Liver (tissue), 3 donors: ENCODE measurements around the gene ZFP92.

ENCODE experiments used
- ATF3 ChIP-seq: IDR thresholded peaks from 2 replicates; pipeline ENCODE4 v1.6.1; 2016; ENCODE audit warnings: antibody characterized with exemption
- EGR1 ChIP-seq, 2 donors: IDR thresholded peaks; 2 replicates each; pipeline ENCODE4 v1.6.1; 2016 to 2018; ENCODE audit warnings: antibody characterized with exemption in 2 of 2, low read depth in 2 of 2
- GABPA ChIP-seq, 2 donors: IDR thresholded peaks in 1 of 2; conservative IDR thresholded peaks in 1 of 2; 2 replicates each; pipeline ENCODE4 v1.6.1; 2016; ENCODE audit warnings: antibody characterized with exemption in 2 of 2, mild to moderate bottlenecking in 1 of 2, moderate library complexity in 1 of 2
- HNF4G ChIP-seq: IDR thresholded peaks from 2 replicates; pipeline ENCODE4 v1.6.1; 2016; ENCODE audit warnings: antibody characterized with exemption
- MAX ChIP-seq: IDR thresholded peaks from 2 replicates; pipeline ENCODE4 v1.6.1; 2016; ENCODE audit warnings: antibody characterized with exemption
- RAD21 ChIP-seq, 2 donors: IDR thresholded peaks; 2 replicates each; pipeline ENCODE4 v1.6.1; 2016; ENCODE audit warnings: antibody characterized with exemption in 2 of 2, mild to moderate bottlenecking in 2 of 2
- SP1 ChIP-seq: IDR thresholded peaks from 2 replicates; pipeline ENCODE4 v1.6.1; 2018; ENCODE audit warnings: antibody characterized with exemption, mild to moderate bottlenecking
- TAF1 ChIP-seq: conservative IDR thresholded peaks from 2 replicates; pipeline ENCODE4 v1.6.1; 2016; ENCODE audit warnings: antibody characterized with exemption, mild to moderate bottlenecking
- YY1 ChIP-seq: IDR thresholded peaks from 2 replicates; pipeline ENCODE4 v1.6.1; 2016; ENCODE audit warnings: antibody characterized with exemption, mild to moderate bottlenecking
- ZBTB33 ChIP-seq: IDR thresholded peaks from 2 replicates; pipeline ENCODE4 v1.6.1; 2016; ENCODE audit warnings: antibody characterized with exemption
- TF ChIP-seq, protein P1 (sequence below): fragments of 150-350 bp; IDR thresholded peaks from 2 replicates; pipeline ENCODE4 v1.5.1; 2017; ENCODE audit warnings: improper control_type of control experiment, low read depth, low read length; ENCODE audit not compliant: missing input control
- donor health status: healthy.
- donor health status: healthy.

- TF ChIP-seq ZBTB33: no peak
- TF ChIP-seq, protein P1, sequence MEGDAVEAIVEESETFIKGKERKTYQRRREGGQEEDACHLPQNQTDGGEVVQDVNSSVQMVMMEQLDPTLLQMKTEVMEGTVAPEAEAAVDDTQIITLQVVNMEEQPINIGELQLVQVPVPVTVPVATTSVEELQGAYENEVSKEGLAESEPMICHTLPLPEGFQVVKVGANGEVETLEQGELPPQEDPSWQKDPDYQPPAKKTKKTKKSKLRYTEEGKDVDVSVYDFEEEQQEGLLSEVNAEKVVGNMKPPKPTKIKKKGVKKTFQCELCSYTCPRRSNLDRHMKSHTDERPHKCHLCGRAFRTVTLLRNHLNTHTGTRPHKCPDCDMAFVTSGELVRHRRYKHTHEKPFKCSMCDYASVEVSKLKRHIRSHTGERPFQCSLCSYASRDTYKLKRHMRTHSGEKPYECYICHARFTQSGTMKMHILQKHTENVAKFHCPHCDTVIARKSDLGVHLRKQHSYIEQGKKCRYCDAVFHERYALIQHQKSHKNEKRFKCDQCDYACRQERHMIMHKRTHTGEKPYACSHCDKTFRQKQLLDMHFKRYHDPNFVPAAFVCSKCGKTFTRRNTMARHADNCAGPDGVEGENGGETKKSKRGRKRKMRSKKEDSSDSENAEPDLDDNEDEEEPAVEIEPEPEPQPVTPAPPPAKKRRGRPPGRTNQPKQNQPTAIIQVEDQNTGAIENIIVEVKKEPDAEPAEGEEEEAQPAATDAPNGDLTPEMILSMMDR: no peak
- TF ChIP-seq SP1: no peak
- TF ChIP-seq HNF4G: no peak
- no peak for TF ChIP-seq GABPA (IDR thresholded peaks at IDR 0.05 in 1 of 2, conservative IDR thresholded peaks at IDR 0.05 in 1 of 2)
- TF ChIP-seq TAF1: no peak
- TF ChIP-seq ATF3: no peak
- TF ChIP-seq RAD21 (IDR thresholded peaks at IDR 0.05): no peak
- no peak for TF ChIP-seq EGR1 (IDR thresholded peaks at IDR 0.05; ENCODE audit: low read depth in 2 of 2)
- no peak for TF ChIP-seq MAX
- TF ChIP-seq YY1: no peak
These were observed 401 bp upstream of the ZFP92 start for GRCh38 chrX:153410888-153411254.
